Umbilical cord (tissue), 2 donors: ENCODE measurements around the gene SLC25A23. TPM values are rescaled to one million over a fixed set of nuclear protein-coding genes. Genes with fewer than 3 reads are reported as not detected.
"Not testable (repeated sequence)": the region's sequence is repeated elsewhere in the genome, so short reads cannot be mapped to it uniquely, and the experiment has no call there.

Experiments used
- DNase-seq: peaks from one replicate; pipeline ENCODE4 v3.0.0-alpha.2; 2015; ENCODE audit warnings: low spot score
- total RNA-seq: library from RNA; depleted of rRNA; stranded (reverse); fragments of >200 nt; gene quantifications from one replicate; pipeline ENCODE4 v1.2.3, GENCODE V29; 2014; ENCODE audit warnings: low replicate concordance; ENCODE audit not compliant: insufficient read depth

Gene SLC25A23
- total RNA-seq, 1 donor from 2014 or later: 26.7 TPM

DNA sequence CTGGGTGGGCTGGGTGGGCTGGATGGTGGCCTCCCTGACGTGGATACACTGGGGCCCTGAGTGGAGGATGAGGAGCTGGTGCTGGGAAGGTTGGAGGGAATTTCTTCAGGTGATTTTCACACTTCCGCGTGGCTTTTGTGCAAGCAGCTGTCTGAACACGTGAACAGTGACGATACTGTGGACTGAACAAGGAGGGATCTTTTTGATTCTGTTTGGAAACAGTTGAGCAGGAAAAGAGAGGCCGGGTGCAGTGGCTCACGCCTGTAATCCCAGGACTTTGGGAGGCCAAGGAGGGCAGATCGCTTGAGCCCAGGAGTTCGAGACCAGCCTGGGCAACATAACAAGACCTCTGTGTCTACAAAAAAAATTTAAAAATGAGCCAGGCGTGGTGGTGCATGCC, 57.5 kb downstream of the SLC25A23 start:
- no peak for DNase-seq

DNA sequence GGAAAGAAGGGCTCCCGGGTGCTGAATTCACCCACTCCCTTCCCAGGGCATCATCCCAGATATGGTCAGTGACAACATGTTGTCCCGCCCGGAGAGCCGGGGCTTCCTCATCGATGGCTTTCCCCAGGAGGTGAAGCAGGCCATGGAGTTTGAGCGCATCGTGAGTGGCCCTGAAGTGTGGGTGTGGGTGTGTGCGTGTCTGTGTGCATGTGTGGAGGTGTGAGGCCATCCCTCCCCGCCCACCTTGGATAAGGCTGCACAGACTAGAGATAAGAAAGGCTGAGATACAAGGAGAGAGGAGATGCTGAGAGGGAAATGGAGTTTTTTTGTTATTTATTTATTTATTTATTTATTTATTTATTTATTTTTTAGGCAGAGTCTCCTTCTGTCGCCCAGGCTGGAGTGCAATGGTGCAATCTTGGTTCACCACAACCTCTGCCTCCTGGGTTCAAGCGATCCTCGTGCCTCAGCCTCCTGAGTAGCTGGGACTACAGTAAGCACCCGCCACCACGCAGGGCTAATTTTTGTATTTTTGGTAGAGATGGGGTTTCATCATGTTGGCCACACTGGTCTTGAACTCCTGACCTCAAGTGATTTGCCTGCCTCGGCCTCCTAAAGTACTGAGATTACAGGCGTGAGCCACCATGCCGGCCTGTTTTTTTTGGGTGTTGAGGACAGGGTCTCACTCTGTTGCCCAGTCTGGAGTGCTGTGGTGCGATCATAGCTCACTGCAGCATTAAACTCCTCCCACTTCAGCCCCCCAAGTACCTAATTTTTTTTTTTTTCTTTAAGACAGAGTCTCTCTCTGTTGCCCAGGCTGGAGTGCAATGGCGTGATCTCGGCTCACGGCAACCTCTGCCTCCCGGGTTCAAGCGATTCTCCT, 59.3 kb downstream of the SLC25A23 start:
- not testable (repeated sequence) for DNase-seq

DNA sequence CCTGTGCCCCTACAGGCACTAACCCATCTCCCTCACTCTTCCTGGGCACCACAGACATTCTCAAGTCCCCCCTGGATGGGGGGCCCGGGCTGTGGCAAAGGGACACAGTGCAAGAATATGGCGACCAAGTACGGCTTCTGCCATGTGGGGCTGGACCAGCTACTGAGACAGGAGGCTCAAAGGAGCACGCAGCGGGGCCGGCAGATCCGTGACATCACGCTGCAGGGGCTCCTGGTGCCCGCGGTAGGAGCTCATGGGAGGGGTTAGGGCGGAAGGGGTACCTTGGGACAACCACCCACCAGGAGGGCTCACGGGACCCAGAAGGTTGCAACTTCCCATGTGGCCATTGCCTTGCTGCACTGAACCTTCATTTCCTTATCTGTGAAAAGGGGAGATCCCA, 63.3 kb downstream of the SLC25A23 start:
- no peak for DNase-seq

DNA sequence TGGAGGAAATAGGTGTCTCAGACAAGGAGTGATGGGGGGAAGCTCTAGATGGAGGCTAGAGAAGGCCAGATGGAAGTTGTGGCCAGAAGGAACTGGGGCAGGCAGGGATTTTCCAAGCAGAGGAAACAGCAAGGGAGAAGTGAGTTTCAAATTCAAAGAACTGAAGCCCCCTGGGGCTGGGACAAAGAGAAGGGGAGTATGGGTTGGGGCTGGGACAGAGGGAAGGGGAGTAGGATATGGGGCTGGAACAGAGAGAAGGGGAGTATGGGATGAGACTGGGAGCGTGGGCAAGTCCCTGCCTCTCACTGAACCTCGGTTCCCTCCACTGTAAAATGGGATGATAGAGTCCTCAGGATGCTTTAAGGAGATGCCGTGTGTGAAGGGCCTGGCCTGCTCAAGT, 64.8 kb downstream of the SLC25A23 start:
- DNase-seq: no peak

DNA sequence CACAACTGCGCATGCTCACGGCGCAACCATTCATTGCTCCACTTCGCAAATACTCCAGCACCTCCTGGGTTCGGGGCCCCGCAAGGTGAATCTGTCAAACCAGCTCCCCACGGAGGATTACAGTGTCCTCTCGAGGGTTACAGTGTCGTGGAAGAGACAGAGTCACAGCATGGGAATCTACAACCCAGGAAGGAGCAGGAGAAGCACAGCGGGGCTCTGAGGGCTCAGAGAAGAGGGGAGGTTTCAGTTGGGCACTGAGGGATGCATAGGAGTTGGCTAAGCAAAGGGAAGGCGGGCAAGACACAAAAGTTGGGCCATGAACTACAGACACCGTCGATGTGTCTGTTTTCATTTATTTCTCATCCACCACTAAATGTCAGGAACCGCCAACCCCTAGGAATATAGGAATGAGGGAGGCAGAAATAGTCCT, 65.6 kb downstream of the SLC25A23 start:
- no peak for DNase-seq

DNA sequence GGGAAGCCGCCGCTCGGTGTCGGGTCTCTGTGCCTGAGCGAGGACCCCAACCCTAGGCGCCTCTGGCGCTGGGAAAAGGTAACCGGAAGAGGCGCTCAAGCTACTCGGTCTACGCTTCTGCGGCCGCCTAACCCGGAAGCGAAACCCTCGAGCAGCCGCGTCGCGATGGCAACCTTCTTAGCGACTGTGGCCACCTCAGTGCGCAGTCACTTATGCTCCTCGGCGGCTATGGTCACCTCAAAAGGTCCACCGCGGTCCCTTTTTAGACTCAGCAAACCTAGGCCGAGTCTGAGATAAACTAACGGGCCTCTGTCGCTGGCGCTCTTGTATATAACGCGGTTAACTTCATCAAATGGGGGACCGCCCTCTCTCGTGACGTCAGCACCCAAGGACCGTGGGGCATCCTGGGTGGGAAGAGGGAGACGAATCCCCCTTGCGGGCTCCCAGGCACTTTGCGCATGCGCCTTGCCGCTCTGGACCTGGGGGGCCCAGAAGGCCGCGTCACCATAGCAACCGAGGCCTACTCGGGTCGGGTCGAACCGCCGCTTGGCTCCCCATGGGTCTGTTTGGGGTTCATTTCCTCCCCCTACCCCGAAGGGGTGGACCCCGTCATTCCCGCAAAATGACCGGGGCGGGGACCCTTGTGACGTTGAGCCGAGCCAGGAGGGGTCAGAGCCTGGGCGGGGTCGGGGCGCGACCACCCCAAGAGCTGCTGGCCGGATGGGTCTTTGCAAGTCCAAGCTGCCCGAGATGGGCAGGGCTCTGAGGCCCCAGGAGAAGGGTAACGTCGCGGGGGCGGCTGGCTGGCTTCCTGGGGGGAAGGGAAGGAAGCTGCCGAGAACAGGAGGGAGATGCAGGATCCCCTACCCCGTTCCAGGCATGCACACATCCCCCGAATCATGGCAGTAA, 66.3 kb downstream of the SLC25A23 start, which contains the start of gene GTF2F1:
TSS of gene GTF2F1 (minus strand) at position 91 of the 909 bp plus-strand sequence. CDS start 169 bp downstream, outside the sequence.
- DNase-seq: peak; percentile 99

DNA sequence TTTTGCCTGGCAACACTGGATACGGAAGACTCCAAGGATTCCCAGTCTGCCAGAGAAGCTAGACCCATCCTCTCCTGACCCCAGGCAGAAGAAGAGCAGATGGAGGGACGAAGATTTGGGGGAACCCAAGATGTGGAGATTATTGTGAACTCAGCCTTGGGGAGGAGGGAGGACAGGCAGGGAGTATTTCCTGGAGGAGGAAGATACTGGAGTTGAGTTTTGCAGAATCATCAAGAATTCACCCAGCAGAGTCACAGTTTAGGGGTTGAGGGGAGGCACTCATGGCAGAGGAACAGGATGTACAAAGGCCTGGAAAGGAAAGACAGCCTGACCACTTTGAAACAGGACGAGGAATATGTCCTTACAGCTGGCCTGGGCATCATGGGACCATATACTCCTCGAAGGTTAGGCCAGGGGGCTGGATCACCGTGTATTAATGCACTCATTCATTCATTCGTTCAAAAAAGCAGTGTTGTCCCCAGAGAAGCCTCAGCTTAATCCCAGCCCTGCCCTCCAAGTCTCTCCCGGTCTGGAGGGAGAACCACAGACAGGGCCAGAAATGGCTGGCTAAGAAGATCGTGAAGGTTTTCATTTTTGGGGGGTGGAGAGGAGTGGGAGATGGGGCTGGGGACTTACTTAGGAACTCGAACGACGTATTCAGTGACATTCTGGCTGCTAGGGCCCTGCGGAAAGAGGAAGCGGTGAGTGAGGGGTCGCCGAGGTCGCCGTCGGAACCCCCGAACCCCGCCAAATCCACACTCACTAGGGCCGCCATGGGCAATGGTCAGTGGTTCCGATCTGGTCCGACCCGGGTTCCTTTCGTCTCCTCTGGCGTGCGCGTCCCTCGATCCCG, 67.1 kb downstream of the SLC25A23 start:
- no peak for DNase-seq

Other genes with a start within 250 kb of the SLC25A23 start
- 4.3 TPM for gene MLLT1, start 179.8 kb downstream of the SLC25A23 start, total RNA-seq
- not detected for gene ACER1, start 126.2 kb downstream of the SLC25A23 start, total RNA-seq
- gene CLPP, start 98.3 kb downstream of the SLC25A23 start, total RNA-seq: 49.4 TPM
- 97.5 TPM for gene ALKBH7, start 87.0 kb downstream of the SLC25A23 start, total RNA-seq
- 3.1 TPM for gene PSPN, start 83.9 kb downstream of the SLC25A23 start, total RNA-seq
- gene GTF2F1, start 66.6 kb downstream of the SLC25A23 start, total RNA-seq: 29.4 TPM
- gene KHSRP, start 35.0 kb downstream of the SLC25A23 start, total RNA-seq: 42.4 TPM
- not detected for gene SLC25A41, start 26.0 kb downstream of the SLC25A23 start, total RNA-seq
- 9.1 TPM for gene CRB3, start 4.5 kb upstream of the SLC25A23 start, total RNA-seq
- not detected for gene DENND1C, start 22.0 kb upstream of the SLC25A23 start, total RNA-seq
- not detected for gene TUBB4A, start 42.5 kb upstream of the SLC25A23 start, total RNA-seq
- gene TNFSF9, start 71.2 kb upstream of the SLC25A23 start, total RNA-seq: not detected
- gene CD70, start 131.4 kb upstream of the SLC25A23 start, total RNA-seq: not detected
- gene TNFSF14, start 210.4 kb upstream of the SLC25A23 start, total RNA-seq: 0.72 TPM